HepG2 (cell line): ENCODE results near the gene FAM174C. TPM values are rescaled to one million over a fixed set of nuclear protein-coding genes. Genes with fewer than 3 reads are reported as not detected.

Experiments
- CBFB ChIP-seq: sonication (generic); formaldehyde crosslinking; IDR thresholded peaks from 2 replicates; pipeline ENCODE4 v1.4.0; 2020; ENCODE audit warnings: missing genetic modification reagents
- HDAC2 ChIP-seq: sonication (generic); formaldehyde crosslinking; IDR thresholded peaks from 2 replicates; pipeline ENCODE4 v1.4.0; 2020; ENCODE audit warnings: missing genetic modification reagents
- KLF9 ChIP-seq: IDR thresholded peaks from 2 replicates; pipeline ENCODE4 v1.6.1; 2016; ENCODE audit warnings: low read depth
- NFKBIZ ChIP-seq: IDR thresholded peaks from 2 replicates; pipeline ENCODE4 v1.6.1; 2018; ENCODE audit warnings: missing genetic modification reagents, missing compliant biosample characterization
- NFRKB ChIP-seq: fragments of 450-650 bp; IDR thresholded peaks from 2 replicates; pipeline ENCODE4 v1.6.1; 2017
- SNAPC4 ChIP-seq: sonication (generic); formaldehyde crosslinking; IDR thresholded peaks from 2 replicates; pipeline ENCODE4 v1.4.0; 2020; ENCODE audit warnings: mild to moderate bottlenecking, missing genetic modification reagents
- TGIF2 ChIP-seq: IDR thresholded peaks from 2 replicates; pipeline ENCODE4 v1.6.1; 2016; ENCODE audit warnings: control low read depth, missing compliant biosample characterization
- ZKSCAN5 ChIP-seq: sonication (generic); formaldehyde crosslinking; IDR thresholded peaks from 2 replicates; pipeline ENCODE4 v1.5.1; 2020; ENCODE audit warnings: mild to moderate bottlenecking, missing genetic modification reagents
- ZNF136 ChIP-seq: sonication (generic); formaldehyde crosslinking; IDR thresholded peaks from 2 replicates; pipeline ENCODE4 v1.8.1; 2022; ENCODE audit warnings: low read depth, mild to moderate bottlenecking, moderate library complexity, missing genetic modification reagents
- ZNF235 ChIP-seq: sonication (generic); formaldehyde crosslinking; IDR thresholded peaks from 2 replicates; pipeline ENCODE4 v1.8.1; 2023; ENCODE audit warnings: mild to moderate bottlenecking, missing genetic modification reagents, borderline replicate concordance
- ZNF3 ChIP-seq: IDR thresholded peaks from 2 replicates; pipeline ENCODE4 v1.7.0; 2017; ENCODE audit warnings: inconsistent platforms
- ZNF503 ChIP-seq: sonication (generic); formaldehyde crosslinking; IDR thresholded peaks from 2 replicates; pipeline ENCODE4 v1.4.0; 2020; ENCODE audit warnings: missing genetic modification reagents
- ZNF605 ChIP-seq: sonication (generic); formaldehyde crosslinking; IDR thresholded peaks from 2 replicates; pipeline ENCODE4 v1.8.0; 2022; ENCODE audit warnings: mild to moderate bottlenecking, missing genetic modification reagents
- polyA plus RNA-seq, 8 experiments: library from polyadenylated mRNA; depleted of rRNA in 3 of 8; stranded (reverse) in 7 of 8; unstranded in 1 of 8; fragments of >200 nt; fragmentation: Illumina TruSeq in 4 of 8; extraction: Trizol in 4 of 8; gene quantifications; 2 replicates each; pipeline versions ENCODE4 v1.2.1 to v1.2.3, GENCODE V29; 2011 to 2016; ENCODE audit warnings: low read depth in 4 of 8, missing spikeins in 1 of 8, mixed read lengths in 1 of 8; ENCODE audit not compliant: insufficient read depth in 1 of 8
- total RNA-seq, 5 experiments: library from RNA; depleted of rRNA; stranded (reverse); fragments of >200 nt; fragmentation: Illumina TruSeq; extraction: Trizol; gene quantifications; 2 replicates each; pipeline ENCODE4 v1.2.3, GENCODE V29; 2016; ENCODE audit warnings: low read depth in 1 of 5
- TF ChIP-seq, protein P1 (sequence below): sonication (generic); formaldehyde crosslinking; IDR thresholded peaks from 2 replicates; pipeline ENCODE4 v1.4.0; 2020; ENCODE audit warnings: missing genetic modification reagents
- TF ChIP-seq, protein P2 (sequence below): sonication (generic); formaldehyde crosslinking; IDR thresholded peaks from 2 replicates; pipeline ENCODE4 v1.5.0; 2020; ENCODE audit warnings: missing genetic modification reagents, mild to moderate bottlenecking, borderline replicate concordance
- TF ChIP-seq, protein P3 (sequence below): sonication (generic); formaldehyde crosslinking; IDR thresholded peaks from 2 replicates; pipeline ENCODE4 v1.4.0; 2020; ENCODE audit warnings: mild to moderate bottlenecking, missing genetic modification reagents

Gene FAM174C
- total and polyA plus RNA-seq, 2 of the 13 experiments (the other 11 are each of a cell fraction or from before 2014, with no cell fraction given), result 19.5 to 31.3 TPM

- TF ChIP-seq, protein P1, sequence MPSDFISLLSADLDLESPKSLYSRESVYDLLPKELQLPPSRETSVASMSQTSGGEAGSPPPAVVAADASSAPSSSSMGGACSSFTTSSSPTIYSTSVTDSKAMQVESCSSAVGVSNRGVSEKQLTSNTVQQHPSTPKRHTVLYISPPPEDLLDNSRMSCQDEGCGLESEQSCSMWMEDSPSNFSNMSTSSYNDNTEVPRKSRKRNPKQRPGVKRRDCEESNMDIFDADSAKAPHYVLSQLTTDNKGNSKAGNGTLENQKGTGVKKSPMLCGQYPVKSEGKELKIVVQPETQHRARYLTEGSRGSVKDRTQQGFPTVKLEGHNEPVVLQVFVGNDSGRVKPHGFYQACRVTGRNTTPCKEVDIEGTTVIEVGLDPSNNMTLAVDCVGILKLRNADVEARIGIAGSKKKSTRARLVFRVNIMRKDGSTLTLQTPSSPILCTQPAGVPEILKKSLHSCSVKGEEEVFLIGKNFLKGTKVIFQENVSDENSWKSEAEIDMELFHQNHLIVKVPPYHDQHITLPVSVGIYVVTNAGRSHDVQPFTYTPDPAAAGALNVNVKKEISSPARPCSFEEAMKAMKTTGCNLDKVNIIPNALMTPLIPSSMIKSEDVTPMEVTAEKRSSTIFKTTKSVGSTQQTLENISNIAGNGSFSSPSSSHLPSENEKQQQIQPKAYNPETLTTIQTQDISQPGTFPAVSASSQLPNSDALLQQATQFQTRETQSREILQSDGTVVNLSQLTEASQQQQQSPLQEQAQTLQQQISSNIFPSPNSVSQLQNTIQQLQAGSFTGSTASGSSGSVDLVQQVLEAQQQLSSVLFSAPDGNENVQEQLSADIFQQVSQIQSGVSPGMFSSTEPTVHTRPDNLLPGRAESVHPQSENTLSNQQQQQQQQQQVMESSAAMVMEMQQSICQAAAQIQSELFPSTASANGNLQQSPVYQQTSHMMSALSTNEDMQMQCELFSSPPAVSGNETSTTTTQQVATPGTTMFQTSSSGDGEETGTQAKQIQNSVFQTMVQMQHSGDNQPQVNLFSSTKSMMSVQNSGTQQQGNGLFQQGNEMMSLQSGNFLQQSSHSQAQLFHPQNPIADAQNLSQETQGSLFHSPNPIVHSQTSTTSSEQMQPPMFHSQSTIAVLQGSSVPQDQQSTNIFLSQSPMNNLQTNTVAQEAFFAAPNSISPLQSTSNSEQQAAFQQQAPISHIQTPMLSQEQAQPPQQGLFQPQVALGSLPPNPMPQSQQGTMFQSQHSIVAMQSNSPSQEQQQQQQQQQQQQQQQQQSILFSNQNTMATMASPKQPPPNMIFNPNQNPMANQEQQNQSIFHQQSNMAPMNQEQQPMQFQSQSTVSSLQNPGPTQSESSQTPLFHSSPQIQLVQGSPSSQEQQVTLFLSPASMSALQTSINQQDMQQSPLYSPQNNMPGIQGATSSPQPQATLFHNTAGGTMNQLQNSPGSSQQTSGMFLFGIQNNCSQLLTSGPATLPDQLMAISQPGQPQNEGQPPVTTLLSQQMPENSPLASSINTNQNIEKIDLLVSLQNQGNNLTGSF (CRISPR knock-in tag), result no peak
- TF ChIP-seq HDAC2, result peak; percentile 57
- 0 out of 2 replicates have a peak, but pooled peaks have one; percentile 31 for TF ChIP-seq ZNF136
- TF ChIP-seq NFKBIZ (CRISPR knock-in tag), result no peak; the same call in 1 of the 2 replicates
- no peak for TF ChIP-seq ZNF3 (CRISPR knock-in tag)
- no peak for TF ChIP-seq KLF9 (CRISPR knock-in tag)
- no peak for TF ChIP-seq ZNF235 (CRISPR knock-in tag)
- TF ChIP-seq, protein P2, sequence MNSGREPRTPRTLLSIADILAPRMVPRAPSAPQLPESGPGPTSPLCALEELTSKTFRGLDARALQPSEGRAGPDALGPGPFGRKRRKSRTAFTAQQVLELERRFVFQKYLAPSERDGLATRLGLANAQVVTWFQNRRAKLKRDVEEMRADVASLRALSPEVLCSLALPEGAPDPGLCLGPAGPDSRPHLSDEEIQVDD (CRISPR knock-in tag), result 0 out of 2 replicates have a peak, but pooled peaks have one; percentile 29
- TF ChIP-seq, protein P3, sequence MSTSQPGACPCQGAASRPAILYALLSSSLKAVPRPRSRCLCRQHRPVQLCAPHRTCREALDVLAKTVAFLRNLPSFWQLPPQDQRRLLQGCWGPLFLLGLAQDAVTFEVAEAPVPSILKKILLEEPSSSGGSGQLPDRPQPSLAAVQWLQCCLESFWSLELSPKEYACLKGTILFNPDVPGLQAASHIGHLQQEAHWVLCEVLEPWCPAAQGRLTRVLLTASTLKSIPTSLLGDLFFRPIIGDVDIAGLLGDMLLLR (CRISPR knock-in tag), result no peak
- 0 out of 2 replicates have a peak, but pooled peaks have one; percentile 39 for TF ChIP-seq SNAPC4 (CRISPR knock-in tag)
- TF ChIP-seq TGIF2 (CRISPR knock-in tag), result peak; percentile 51; the same call in 1 of the 2 replicates
- no peak; the same call in 1 of the 2 replicates for TF ChIP-seq ZNF605 (CRISPR knock-in tag)
- no peak for TF ChIP-seq CBFB (CRISPR knock-in tag)
- no peak for TF ChIP-seq NFRKB
- no peak for TF ChIP-seq ZKSCAN5 (CRISPR knock-in tag)
- TF ChIP-seq ZNF503, result peak; percentile 77; the same call in 1 of the 2 replicates
Measured at GRCh38 chr19:1253514-1254080, 21.7 kb upstream of the FAM174C start (continued).
